Right forelimb (tissue), 1 donor: ENCODE results near the gene ETF1.

Experiments
- DNase-seq: peaks from one replicate; pipeline ENCODE4 v3.0.0-alpha.2; 2018

The ETF1 gene

DNA sequence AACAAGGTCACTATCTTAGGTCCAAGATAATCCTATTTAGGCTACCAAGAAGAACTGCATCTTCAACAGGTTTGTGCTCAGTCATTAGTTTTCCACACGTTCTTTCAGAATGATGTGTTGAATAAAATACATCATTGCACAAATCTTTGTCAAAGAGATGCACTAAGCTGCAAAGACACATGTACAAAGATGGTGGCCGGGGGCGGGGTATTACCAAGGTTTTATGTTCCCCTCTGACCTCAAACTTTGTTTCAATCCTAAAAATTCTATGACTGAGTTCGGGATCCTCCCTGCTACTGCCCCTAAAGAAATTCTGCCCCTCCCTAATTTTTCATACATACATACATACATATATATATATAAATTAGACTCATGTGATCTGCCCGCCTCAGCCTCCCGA lies 17.9 kb upstream of the ETF1 start:
- no peak for DNase-seq

DNA sequence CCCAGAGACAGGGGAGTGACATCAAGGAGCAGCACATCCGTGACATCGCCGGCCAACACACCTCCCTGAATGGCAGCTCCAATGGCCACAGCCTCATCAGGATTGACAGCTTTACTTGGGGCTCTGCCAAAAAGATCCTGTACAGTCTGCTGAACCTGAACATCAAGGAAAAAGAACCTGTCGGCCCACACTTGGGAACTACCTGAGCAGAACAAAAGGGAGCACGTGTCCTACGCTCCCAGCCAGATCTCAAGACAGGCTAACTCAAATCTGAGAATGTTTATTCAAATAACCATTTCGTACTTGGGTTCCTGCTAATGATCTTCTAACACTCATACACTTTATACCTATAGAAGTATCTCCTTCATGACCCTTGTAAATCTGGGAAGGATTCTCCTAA lies 16.9 kb upstream of the ETF1 start:
- no peak for DNase-seq

- no peak for DNase-seq
Observed at GRCh38 chr5:138557677-138558076, 14.6 kb upstream of the ETF1 start.

GRCh38 chr5:138554143-138554542 lies 11.1 kb upstream of the ETF1 start:
- no peak for DNase-seq

DNA sequence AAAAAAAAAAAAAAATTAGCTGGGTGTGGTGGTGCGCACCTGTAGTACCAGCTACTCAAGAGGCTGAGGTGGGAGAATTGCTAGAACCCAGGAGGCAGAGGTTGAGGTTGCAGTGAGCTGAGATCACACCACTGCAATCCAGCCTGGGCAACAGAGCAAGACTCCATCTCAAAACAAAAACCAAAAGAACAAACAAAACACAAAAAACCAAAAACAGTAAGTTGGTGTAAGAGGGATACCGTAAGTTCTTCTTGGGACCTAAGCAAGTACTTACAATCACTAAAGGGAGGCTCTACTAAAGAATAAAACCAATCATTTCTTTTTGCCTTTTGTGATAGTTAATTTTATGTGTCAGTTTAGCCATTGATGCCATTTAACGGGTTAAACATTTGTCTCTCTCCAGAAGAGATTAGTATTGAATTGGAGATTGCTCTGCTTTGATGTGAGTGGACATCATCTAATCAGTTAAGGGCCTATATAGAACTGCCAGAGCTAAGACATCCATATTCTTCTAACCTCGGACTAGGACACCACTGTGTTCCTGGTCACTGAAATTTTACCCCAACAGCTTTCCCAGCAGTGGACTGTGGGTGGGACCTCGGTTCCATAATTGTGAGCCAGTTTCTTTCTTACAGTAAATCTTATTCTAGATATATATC lies 10.5 kb upstream of the ETF1 start:
- no peak for DNase-seq

- DNase-seq: no peak
Observed at GRCh38 chr5:138552657-138553056, 9.6 kb upstream of the ETF1 start.

GRCh38 chr5:138549414-138549813 lies 6.4 kb upstream of the ETF1 start:
- no peak for DNase-seq

DNA sequence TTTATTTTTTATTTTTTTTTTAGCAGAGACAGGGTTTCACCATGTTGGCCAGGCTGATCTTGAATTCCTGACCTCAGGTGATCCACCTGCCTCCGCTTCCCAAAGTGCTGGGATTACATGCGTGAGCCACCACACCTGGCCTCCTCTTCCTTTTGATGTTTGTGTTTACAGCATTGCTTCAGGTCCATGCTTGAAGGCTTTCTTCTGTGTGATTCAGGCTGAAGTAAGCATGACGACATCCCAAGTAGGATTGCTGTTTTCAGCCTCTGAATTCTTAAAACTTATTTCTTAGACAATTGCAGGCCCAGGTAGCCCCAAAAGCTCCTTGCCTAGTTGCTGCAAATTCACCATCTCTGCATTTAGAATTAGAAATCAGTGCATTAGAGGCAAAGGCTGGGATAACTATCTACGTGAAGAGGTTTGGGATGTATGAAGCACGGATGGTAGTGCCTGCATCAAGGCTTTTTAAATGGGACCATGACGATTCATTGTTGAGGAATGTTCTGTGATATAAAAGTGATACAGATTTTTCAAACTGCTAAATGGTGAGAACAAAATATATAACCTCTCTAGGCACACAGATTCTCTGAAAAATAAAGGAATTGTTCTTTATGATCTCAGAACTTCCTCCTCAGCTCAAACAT lies 3.0 kb upstream of the ETF1 start:
- no peak for DNase-seq

- no peak for DNase-seq
Observed at GRCh38 chr5:138544181-138545134, 1.4 kb upstream of the ETF1 start.

DNA sequence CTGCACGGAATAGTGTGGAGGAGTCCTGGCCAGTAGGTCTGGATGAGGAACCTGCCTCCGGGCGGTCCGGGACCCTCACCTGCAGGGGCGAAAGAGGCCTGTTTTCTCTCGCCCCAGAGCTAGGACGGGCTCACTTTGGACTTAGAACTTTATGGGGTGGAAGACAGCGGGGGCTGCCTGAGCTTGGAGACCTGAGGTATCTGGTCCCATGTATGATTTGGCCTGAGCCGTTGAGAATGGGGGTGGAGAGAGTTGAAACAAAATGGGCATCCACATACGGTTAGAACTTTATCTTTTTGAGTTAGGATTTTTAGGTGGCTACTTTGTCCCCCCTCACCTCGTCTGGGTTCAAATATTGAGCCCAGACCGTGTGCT lies 681 bp upstream of the ETF1 start:
- peak; percentile 91 for DNase-seq

GRCh38 chr5:138542180-138542955 lies 668 bp downstream of the ETF1 start:
- DNase-seq: peak; percentile 54

- no peak for DNase-seq
Observed at GRCh38 chr5:138541511-138542179, 1.4 kb downstream of the ETF1 start.

DNA sequence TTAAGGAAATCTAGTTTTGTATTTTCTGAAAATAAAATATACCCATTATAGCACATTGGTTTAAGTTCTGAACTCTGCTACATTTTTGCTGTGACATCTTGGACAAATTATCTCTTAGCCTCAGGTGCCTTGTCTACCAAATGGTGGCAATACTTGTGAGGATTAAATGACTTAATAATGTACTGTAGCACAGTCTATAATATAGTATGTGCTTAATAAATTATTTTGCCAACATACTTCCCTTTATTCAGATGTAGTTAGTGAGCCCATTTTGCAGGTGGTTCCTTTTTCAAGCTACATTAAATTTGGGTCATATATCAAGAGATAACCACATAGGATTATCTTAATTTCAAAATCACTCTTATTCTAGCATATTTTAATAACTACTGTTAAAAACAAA lies 3.2 kb downstream of the ETF1 start:
- no peak for DNase-seq

DNA sequence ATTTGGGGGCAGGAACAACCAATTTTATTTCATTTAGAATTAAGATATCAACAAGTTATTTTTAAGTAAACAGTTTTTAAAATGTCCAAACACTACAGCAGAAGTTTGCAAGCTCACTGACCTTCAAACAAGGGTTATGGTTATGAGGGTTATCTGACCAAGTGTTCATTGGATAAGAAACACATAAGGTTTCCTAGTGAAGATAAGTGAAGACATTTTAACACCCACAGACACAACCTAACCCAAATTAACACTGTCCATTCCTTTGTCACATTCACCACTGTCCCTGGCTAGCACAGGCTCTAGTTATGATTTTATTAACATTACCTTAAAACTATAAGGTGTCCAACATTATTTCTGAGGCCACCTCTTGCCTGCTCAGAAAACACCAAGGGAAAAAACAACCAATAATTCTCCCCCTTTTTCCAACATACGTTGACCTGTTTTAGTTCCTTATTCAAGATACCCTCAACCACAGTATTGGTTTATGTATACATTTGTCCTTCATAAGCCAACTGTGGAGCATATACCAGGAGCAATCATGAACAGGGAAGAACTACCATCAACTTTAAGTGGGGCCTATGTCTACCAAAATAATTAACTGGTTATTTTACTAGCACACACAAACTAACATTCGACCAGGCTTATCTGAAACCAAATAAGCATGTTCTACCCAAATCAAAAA lies 4.0 kb downstream of the ETF1 start:
- no peak for DNase-seq

DNA sequence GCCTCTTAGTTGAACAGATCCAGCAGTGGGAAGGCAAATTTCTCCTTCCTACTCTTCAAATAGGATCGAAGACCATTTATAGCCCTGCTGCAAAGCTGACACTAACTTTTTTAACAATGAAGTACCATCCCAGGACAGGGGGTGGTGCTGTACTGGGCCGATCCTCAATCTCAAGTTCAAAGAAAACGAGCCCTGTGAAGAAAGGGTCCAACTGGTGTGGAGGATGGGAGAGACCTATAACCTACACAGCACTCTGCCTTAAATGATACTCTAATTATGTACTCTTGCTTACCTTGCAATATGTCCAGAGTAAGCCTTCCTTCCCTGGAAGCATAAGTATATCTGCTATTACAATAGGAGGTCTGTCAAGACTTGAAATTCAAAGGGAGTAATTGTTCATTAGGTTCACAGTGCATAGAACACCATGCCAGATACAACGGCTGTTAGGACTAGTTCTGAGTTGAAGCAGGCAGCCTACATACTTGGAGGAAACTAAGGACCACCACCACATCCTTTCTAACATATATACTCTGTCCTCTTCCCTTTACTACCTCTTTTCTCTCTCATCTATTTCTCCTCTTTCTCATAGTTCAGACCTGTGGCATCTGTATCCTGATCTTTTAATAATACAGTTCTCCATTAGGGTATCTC lies 6.2 kb downstream of the ETF1 start:
- DNase-seq: no peak

- no peak for DNase-seq
Observed at GRCh38 chr5:138536215-138536614, 6.8 kb downstream of the ETF1 start.

DNA sequence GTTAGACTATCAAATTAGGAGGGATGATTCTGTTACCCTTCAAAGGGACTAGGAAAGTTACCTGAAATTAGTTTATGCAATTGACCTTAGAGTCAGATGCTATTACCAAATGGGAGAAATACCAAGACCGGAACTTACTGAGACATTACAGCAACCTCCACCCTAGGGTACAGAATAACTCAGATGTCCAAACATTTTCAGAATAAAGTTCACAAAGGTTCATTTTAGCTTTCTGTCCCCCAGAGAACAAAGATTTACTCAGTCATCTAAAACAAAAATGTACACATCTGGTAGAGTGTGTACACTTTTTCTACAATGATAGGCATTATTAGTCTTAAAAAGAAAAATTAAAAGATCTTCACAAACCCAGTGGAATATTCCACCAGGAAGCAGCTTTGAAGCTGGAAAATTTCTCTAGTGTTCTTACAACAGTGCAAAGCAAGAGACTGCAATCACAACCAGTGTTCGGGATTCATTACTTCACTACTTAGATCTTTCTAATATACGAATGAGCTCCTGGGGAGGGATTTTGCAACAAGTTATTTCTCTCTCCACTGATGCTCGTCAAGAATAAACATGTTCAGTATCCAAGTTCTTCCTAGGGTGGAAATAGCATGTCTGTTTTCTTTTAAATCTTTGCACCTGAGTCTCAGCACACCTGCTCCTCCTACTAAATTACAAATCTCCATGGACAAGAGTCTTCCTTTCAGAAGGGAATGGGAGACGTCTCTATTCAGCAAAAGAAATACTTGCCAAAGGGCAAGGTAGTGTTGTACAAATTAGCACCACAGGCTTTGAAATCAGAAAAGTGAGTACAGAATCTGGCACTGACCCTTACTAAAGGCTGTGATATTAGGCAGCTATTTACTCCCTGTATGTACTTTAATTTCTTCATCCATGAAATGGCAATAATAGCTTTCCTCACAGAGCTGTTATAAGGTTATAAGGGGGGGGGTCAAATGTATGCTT lies 8.8 kb downstream of the ETF1 start:
- no peak for DNase-seq

- no peak for DNase-seq
Observed at GRCh38 chr5:138529812-138530211, 13.2 kb downstream of the ETF1 start.

GRCh38 chr5:138528744-138529469 lies 14.1 kb downstream of the ETF1 start:
- DNase-seq: no peak
